Suprapubic skin (tissue), 4 donors: Measurements from ENCODE around the gene CACNB3. TPM values are rescaled to one million over a fixed set of nuclear protein-coding genes. Genes with fewer than 3 reads are reported as not detected.
A peak's percentile ranks its signal among the peaks of the same experiment; 100 is the strongest.

ENCODE experiments used
- DNase-seq, 2 donors: peaks; one replicate each; pipeline ENCODE4 v3.0.0-alpha.2; 2019; ENCODE audit warnings: low spot score in 2 of 2
- H3K27ac ChIP-seq: fragments of 200-600 bp; sonication (generic); one replicate; pipeline ENCODE4 v1.5.1; 2019
- H3K27me3 ChIP-seq: fragments of 200-600 bp; sonication (generic); one replicate; pipeline ENCODE4 v1.5.1; 2019
- H3K36me3 ChIP-seq: fragments of 200-600 bp; sonication (generic); one replicate; pipeline ENCODE4 v1.5.1; 2019
- H3K4me1 ChIP-seq: fragments of 200-600 bp; sonication (generic); one replicate; pipeline ENCODE4 v1.5.1; 2019
- H3K4me3 ChIP-seq: fragments of 200-600 bp; sonication (generic); one replicate; pipeline ENCODE4 v1.5.1; 2019; ENCODE audit warnings: mild to moderate bottlenecking
- H3K9me3 ChIP-seq: fragments of 200-600 bp; sonication (generic); one replicate; pipeline ENCODE4 v1.5.1; 2019
- EP300 ChIP-seq: sonication (generic); formaldehyde crosslinking; IDR thresholded peaks from one replicate; pipeline ENCODE4 v1.6.1; 2017; ENCODE audit warnings: antibody characterized with exemption
- POLR2A ChIP-seq, 2 donors: fragments of 450-650 bp; IDR thresholded peaks; one replicate each; pipeline ENCODE4 v1.6.1; 2017; ENCODE audit warnings: antibody characterized with exemption in 2 of 2, mild to moderate bottlenecking in 2 of 2, moderate library complexity in 2 of 2
- POLR2AphosphoS5 ChIP-seq, 3 donors: sonication (generic); formaldehyde crosslinking; IDR thresholded peaks; one replicate each; pipeline ENCODE4 v1.6.1; 2017; ENCODE audit warnings: antibody characterized with exemption in 3 of 3
- WGBS: methylation state at CpG from one replicate; pipeline ENCODE4 v1.1.5; 2018; 5-methylcytosine and 5-hydroxymethylcytosine counted together
- total RNA-seq, 4 donors: library from RNA; depleted of rRNA; stranded (reverse); fragments of >200 nt; gene quantifications; one replicate each; pipeline ENCODE4 v1.1.0, GENCODE V29; 2016
- TF ChIP-seq, protein P1 (sequence below), 2 donors: fragments of 200-600 bp in 1 of 2; fragments of 450-650 bp in 1 of 2; sonication (generic) in 1 of 2; IDR thresholded peaks; one replicate each; pipeline ENCODE4 v1.5.1; 2016 to 2019; ENCODE audit warnings: antibody characterized with exemption in 2 of 2, mild to moderate bottlenecking in 1 of 2, moderate library complexity in 1 of 2

The CACNB3 gene
- 10 to 100 TPM; 12.3 to 27.8 (median 17.3) TPM for total RNA-seq

DNA sequence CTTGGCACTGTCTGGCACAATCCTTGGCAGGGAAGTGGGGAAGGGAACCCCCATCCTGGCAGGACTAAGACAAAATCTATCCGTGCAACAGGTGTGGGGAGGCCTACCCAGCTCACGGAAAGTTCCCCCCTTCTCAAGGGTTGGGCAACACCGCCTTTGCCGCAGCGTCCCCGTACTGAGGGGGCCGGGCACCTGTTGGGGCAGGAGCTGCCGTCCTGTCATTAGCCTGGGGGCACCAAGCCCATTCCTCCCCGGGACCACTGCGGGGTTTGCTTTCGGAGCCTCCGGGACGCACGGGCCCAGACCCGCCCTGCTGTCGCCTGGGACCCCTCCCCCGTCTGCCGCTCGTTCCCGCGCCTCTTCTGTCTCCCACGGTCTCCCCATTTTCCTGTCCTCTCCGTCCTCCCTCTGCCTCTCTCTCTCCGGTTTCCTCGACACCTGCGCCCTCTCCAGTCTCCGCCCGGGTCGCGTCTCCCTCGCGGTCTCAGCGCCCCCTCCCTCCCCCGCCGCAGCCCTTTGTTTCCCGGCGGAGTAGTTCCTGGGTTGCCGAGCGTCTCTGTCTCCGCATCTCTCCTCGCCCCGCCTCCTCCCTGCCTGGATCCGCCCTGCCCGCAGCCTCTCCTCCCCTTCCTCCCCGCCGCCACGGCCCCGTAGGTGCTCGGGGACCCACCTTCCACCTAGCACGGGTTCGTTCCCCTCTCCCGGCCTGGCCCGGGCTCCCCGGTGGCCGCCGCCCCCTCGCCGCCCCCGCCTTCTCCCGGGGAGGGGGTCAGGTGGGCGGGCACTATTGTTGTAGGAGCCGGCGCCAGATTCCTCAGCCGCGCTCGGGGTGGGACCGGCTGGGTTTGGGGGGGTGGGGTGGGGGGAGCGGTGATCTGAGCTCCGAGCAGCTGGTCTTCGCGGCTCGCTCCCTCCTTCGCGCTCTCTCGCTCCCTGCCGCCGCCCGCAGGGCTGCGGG, at the start of gene CACNB3:
Gene CACNB3 (plus strand): TSS at position 624 of the 958 bp plus-strand sequence. CDS start 434 bp downstream, outside the sequence.
- Histone ChIP-seq H3K36me3 (peaks cover 2% of the 10 kb centered on the region), H3K4me3 (peak within 1 kb of the TSS; percentile 78), H3K27ac (no peak within 1 kb of the TSS), H3K9me3 (no peaks in the 10 kb centered on the region), H3K27me3 (no peaks in the 10 kb centered on the region), H3K4me1 (peaks cover 49% of the 10 kb centered on the region)
- DNase-seq = peak; percentile 85 to 92
- TF ChIP-seq POLR2AphosphoS5 (IDR thresholded peaks at IDR 0.05) (no peak), POLR2A (IDR thresholded peaks at IDR 0.05) (no peak), EP300 (no peak)
- TF ChIP-seq, protein P1, sequence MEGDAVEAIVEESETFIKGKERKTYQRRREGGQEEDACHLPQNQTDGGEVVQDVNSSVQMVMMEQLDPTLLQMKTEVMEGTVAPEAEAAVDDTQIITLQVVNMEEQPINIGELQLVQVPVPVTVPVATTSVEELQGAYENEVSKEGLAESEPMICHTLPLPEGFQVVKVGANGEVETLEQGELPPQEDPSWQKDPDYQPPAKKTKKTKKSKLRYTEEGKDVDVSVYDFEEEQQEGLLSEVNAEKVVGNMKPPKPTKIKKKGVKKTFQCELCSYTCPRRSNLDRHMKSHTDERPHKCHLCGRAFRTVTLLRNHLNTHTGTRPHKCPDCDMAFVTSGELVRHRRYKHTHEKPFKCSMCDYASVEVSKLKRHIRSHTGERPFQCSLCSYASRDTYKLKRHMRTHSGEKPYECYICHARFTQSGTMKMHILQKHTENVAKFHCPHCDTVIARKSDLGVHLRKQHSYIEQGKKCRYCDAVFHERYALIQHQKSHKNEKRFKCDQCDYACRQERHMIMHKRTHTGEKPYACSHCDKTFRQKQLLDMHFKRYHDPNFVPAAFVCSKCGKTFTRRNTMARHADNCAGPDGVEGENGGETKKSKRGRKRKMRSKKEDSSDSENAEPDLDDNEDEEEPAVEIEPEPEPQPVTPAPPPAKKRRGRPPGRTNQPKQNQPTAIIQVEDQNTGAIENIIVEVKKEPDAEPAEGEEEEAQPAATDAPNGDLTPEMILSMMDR (IDR thresholded peaks at IDR 0.05) = no peak
- under 1% methylated on average over 53 of the region's 79 CpGs for WGBS

DNA sequence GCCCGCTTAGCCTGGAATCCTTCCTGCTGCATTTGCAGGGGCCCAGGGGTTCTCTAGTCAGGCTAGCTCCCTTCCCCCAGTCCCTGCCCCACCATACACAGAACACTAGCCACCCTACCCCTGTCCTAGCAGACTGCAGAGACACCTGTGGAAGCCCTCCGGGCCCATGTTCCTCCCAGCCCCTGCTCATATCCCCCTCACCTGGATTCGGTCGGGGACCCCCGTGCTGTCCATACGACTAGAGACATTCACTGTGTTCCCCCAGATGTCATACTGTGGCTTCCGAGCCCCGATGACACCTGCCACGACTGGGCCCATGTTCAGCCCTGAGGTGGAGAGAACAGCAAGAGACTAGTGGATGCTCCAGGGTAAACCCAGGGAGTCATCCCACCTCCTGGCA, 49.6 kb upstream of the CACNB3 start:
- H3K27ac ChIP-seq = no peak overlapping the region
- TF ChIP-seq POLR2A (IDR thresholded peaks at IDR 0.05) (no peak), POLR2AphosphoS5 (IDR thresholded peaks at IDR 0.05) (no peak), EP300 (no peak)
- TF ChIP-seq, protein P1 (IDR thresholded peaks at IDR 0.05) = no peak
- 92% methylated on average over 2 of the region's 9 CpGs for WGBS
- no peak overlapping the region for H3K4me3 ChIP-seq
- DNase-seq = no peak
- peaks cover 9% of the 10 kb centered on the region for H3K4me1 ChIP-seq
- peaks cover 72% of the 10 kb centered on the region for H3K36me3 ChIP-seq
- no peaks in the 10 kb centered on the region for H3K27me3 ChIP-seq
- H3K9me3 ChIP-seq = no peaks in the 10 kb centered on the region

DNA sequence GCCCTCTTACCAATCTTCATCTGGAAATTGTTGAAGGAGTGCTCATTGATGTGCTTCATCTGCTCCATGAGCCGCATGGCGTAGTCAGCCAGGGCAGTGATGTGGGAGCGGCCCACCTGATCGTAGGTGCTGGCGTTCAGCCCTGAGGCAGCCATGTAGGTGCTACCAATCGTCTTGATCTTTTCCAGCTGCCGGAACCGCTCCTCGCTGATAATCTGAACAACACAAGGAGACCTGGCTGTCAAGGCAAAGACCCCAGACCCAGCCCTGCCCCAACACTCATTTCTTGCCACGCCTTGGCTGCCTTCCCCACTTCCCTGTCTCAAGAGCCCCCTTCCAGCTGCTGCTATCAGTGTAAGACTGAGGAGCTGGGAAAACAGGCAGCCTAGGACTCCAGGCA, 47.5 kb upstream of the CACNB3 start:
- 91% methylated on average over 10 of the region's 10 CpGs for WGBS
- H3K27me3 ChIP-seq = no peaks in the 10 kb centered on the region
- H3K9me3 ChIP-seq = no peaks in the 10 kb centered on the region
- H3K4me3 ChIP-seq = no peak overlapping the region
- H3K4me1 ChIP-seq = peaks cover 9% of the 10 kb centered on the region
- H3K36me3 ChIP-seq = peaks cover 84% of the 10 kb centered on the region
- no peak overlapping the region for H3K27ac ChIP-seq
- no peak for TF ChIP-seq POLR2AphosphoS5 (IDR thresholded peaks at IDR 0.05)
- TF ChIP-seq EP300 = no peak
- TF ChIP-seq, protein P1 (IDR thresholded peaks at IDR 0.05) = no peak
- no peak for TF ChIP-seq POLR2A (IDR thresholded peaks at IDR 0.05)
- no peak for DNase-seq

DNA sequence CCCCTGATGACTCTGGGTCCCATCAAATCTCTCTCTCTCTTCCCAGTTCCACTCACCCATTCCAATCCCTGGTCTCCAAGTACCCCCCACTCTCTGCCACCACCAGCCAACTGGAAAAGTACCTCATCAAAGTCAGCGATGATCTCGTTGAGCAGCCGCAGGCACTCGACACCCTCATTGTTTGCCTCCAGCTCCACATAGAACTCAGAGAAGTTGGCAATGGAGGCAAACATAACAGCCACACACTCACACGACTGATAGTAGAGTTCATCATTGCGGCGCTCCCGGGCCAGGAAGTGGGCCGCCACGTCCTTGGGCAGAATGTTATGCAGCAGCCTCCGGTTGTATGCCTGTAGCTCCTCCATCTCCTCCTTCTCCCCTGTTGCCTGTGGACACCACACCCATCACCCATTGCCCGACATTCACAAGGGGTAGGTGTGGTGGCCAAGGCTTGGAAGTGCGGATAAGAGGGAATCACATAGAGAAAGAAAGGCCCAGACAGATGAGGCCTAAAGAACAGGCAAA, 46.6 kb upstream of the CACNB3 start:
- Histone ChIP-seq H3K27ac (no peak overlapping the region), H3K36me3 (peaks cover 87% of the 10 kb centered on the region), H3K9me3 (no peaks in the 10 kb centered on the region), H3K4me3 (no peak overlapping the region), H3K4me1 (peaks cover 5% of the 10 kb centered on the region), H3K27me3 (no peaks in the 10 kb centered on the region)
- WGBS = 93% methylated on average over 7 of the region's 13 CpGs
- TF ChIP-seq, protein P1 (IDR thresholded peaks at IDR 0.05) = no peak
- TF ChIP-seq POLR2A (IDR thresholded peaks at IDR 0.05) (no peak), EP300 (no peak), POLR2AphosphoS5 (IDR thresholded peaks at IDR 0.05) (no peak)
- no peak for DNase-seq

GRCh38 chr12:48773686-48774085, 44.6 kb upstream of the CACNB3 start:
- TF ChIP-seq, protein P1 (IDR thresholded peaks at IDR 0.05) = no peak
- TF ChIP-seq POLR2AphosphoS5 (IDR thresholded peaks at IDR 0.05) (no peak), POLR2A (IDR thresholded peaks at IDR 0.05) (no peak), EP300 (no peak)
- Histone ChIP-seq H3K4me3 (no peak overlapping the region), H3K27me3 (no peaks in the 10 kb centered on the region), H3K4me1 (no peaks in the 10 kb centered on the region), H3K27ac (no peak overlapping the region), H3K9me3 (no peaks in the 10 kb centered on the region), H3K36me3 (peaks cover 76% of the 10 kb centered on the region)
- DNase-seq = no peak
- WGBS = 90% methylated on average over 4 of the region's 5 CpGs
